ENCODE data around the gene CNDP1. TPM values are rescaled to one million over a fixed set of nuclear protein-coding genes. Genes with fewer than 3 reads are reported as not detected.
"Not testable (repeated sequence)": the region's sequence is repeated elsewhere in the genome, so short reads cannot be mapped to it uniquely, and the experiment has no call there.

CNDP1 gene
- total RNA-seq, 1 donor from 2014 or later: not detected

DNA sequence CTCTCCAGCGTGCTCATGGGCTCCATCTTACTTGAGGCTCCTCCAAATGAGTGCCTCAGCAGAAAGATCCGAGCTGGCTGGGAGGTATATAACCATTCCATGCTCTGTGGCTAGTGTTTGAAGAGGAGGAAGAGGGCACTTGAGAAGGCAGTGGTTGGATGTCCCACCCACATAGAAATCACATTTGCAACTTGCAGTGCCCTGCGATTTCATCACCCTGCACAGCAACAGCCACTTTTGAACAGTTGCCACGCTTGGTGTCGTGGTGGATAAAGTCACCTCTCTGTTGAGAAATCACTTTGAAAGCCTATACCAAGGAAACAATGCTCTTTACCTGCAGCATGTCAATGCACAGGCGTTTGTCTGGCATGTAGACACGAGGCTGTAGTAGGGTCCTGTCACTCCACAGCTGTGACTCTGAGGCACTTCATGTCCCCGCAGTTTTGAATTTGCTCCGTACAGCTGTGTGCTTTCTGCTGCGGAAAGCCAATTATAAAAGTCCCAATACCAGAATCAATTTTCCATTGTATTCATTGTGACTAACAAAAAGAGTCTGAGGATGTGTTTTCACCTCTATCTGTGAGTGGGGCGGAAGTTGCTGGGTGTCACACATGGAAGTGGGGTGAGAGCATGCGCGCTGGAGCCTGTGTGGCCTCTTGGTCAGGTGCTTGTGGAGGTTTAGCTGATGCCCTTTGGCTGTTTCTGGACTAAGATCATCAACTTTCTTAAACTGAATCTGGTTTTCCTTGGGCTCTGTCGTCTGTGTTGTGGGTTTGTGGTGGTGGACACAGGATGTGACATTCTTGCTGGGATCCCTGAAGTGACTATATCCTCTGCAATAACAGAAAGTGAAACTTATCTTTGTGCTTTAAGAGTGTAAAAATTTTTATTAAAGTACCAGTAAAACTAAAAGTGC lies 35.3 kb upstream of the CNDP1 start:
- DNase-seq (ENCODE audit: low read depth): no peak
- H3K4me3 ChIP-seq (ENCODE audit: low read depth, low read length): peak overlapping the region; percentile 73
- TF ChIP-seq, protein P1, sequence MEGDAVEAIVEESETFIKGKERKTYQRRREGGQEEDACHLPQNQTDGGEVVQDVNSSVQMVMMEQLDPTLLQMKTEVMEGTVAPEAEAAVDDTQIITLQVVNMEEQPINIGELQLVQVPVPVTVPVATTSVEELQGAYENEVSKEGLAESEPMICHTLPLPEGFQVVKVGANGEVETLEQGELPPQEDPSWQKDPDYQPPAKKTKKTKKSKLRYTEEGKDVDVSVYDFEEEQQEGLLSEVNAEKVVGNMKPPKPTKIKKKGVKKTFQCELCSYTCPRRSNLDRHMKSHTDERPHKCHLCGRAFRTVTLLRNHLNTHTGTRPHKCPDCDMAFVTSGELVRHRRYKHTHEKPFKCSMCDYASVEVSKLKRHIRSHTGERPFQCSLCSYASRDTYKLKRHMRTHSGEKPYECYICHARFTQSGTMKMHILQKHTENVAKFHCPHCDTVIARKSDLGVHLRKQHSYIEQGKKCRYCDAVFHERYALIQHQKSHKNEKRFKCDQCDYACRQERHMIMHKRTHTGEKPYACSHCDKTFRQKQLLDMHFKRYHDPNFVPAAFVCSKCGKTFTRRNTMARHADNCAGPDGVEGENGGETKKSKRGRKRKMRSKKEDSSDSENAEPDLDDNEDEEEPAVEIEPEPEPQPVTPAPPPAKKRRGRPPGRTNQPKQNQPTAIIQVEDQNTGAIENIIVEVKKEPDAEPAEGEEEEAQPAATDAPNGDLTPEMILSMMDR (conservative IDR thresholded peaks at IDR 0.05; ENCODE audit: low read depth, low read length): no peak

DNA sequence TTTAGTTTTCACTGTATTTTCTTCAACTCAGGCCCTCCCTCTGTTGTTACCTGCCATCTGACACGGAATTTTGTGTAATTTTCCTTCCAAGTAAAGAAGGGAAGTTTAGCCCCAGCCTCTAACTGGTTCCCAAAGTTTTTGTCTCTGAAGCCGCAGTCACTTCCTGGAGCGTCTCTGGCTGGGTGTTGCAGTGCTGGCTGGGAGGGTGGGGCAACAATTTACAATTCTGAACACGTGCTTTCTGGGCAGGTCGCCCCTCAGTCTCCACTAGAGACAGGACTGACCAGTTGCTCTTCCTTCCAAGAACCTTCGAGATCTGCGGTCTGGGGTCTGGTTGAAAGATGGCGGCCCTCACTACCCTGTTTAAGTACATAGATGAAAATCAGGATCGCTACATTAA lies 34.7 kb upstream of the CNDP1 start:
- TF ChIP-seq, protein P1 (conservative IDR thresholded peaks at IDR 0.05; ENCODE audit: low read depth, low read length): no peak
- peak overlapping the region; percentile 73 for H3K4me3 ChIP-seq (ENCODE audit: low read depth, low read length)
- DNase-seq (ENCODE audit: low read depth): no peak

DNA sequence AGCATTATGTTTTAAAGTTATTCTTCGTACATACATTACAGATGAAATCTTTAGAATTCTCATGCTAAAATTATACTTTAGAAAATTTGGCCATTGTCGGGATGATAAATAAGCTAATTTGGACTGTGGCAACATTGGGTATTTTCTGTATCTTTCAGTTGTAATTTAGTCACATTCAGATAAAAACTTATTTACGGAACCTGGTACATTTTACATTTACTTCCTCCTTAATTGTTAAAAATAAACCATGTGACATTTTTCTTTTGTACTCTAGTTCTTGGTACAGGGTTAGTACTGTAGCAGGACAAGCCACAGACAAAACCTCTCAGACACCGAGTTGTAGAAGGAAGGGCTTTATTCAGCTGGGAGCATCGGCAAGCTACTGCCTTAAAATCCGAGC lies 33.9 kb upstream of the CNDP1 start:
- DNase-seq (ENCODE audit: low read depth): no peak
- peak overlapping the region; percentile 73 for H3K4me3 ChIP-seq (ENCODE audit: low read depth, low read length)
- TF ChIP-seq, protein P1 (conservative IDR thresholded peaks at IDR 0.05; ENCODE audit: low read depth, low read length): no peak

DNA sequence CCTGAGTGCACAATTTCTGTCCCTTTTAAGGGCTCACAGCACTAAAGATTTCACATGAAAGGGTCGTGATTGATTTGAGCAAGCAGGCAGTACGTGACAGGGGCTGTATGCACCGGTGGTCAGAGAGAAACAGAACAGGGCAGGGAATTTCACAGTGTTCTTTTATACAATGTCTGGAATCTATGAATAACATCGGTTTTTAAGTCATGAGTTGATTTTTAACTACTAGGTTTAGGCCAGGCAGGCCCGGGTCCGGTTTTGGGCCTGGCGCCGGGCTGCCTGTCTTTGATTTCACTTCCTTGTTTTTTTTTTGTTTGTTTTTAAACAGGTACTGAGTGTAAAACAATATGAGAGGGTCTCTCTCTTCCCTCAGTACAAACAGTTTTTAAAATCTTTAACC lies 33.5 kb upstream of the CNDP1 start:
- peak overlapping the region; percentile 73 for H3K4me3 ChIP-seq (ENCODE audit: low read depth, low read length)
- DNase-seq (ENCODE audit: low read depth): not testable (repeated sequence)

DNA sequence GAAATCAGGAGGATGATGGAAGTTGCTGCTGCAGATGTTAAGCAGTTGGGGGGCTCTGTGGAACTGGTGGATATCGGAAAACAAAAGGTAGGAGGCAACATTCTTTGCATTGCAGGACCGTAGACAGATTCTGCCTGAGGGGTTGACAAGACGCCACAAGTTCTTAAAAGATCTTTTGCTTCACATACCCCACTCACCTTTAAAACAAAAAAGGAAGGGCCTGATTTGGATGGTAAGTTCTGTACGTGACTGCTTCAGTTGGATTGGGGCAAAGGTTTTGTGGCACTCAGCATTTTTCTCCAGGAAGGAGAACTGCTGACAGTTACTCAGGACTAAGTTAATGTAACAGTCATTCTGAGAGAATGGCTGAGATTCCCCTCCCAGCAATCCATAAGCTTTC lies 32.9 kb upstream of the CNDP1 start:
- H3K4me3 ChIP-seq (ENCODE audit: low read depth, low read length): peak overlapping the region; percentile 73
- DNase-seq (ENCODE audit: low read depth): no peak
- TF ChIP-seq, protein P1 (conservative IDR thresholded peaks at IDR 0.05; ENCODE audit: low read depth, low read length): no peak

DNA sequence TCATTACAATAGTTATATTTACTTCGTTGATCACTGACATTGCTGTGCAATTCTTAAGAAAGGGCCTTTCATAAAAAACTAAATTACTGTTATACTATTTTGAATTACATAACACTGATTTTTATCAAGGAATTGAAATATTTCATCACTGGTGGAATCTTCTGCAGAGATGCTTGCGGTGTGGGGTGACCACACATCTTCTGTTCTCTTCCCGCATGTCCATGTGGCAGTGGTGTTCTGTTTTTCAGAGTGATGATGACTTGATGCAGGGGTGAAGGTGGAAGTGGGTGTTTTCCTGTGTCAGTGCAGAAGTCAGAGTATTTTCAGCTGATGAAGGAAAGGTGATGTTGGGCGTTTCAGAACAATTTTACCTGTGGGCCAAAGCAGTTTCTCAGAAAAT lies 31.2 kb upstream of the CNDP1 start:
- TF ChIP-seq, protein P1 (conservative IDR thresholded peaks at IDR 0.05; ENCODE audit: low read depth, low read length): no peak
- DNase-seq (ENCODE audit: low read depth): no peak
- no peak overlapping the region for H3K4me3 ChIP-seq (ENCODE audit: low read depth, low read length)

DNA sequence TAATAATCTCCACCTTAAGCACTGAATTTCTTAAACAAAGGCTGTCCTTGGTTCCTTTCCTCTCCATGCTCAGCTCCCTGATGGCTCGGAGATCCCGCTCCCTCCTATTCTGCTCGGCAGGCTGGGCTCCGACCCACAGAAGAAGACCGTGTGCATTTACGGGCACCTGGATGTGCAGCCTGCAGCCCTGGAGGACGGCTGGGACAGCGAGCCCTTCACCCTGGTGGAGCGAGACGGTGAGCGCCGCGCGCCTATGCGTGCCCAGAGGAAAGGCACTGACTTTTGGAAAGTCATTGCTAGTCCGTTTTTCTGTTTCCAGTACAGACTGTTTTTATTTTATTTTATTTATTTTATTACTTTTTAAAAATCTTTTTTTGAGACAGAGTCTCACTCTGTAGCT lies 28.5 kb upstream of the CNDP1 start:
- TF ChIP-seq, protein P1 (conservative IDR thresholded peaks at IDR 0.05; ENCODE audit: low read depth, low read length): no peak
- DNase-seq (ENCODE audit: low read depth): no peak
- no peak overlapping the region for H3K4me3 ChIP-seq (ENCODE audit: low read depth, low read length)
